IPS-18c (cell line): ENCODE results near the gene DDA1.
"Not testable (repeated sequence)": the region's sequence is repeated elsewhere in the genome, so short reads cannot be mapped to it uniquely, and the experiment has no call there.

Source experiments
- H3K4me3 ChIP-seq: 2 replicates; pipeline ENCODE4 v1.7.0; 2013; ENCODE audit warnings: low read depth, mild to moderate bottlenecking, low read length, moderate library complexity; ENCODE audit not compliant: insufficient read depth
- H3K9me3 ChIP-seq: one replicate; pipeline ENCODE4 v1.6.1; 2013; ENCODE audit warnings: mild to moderate bottlenecking, low read length, moderate library complexity; ENCODE audit not compliant: control insufficient read depth, insufficient read depth

Gene DDA1

DNA sequence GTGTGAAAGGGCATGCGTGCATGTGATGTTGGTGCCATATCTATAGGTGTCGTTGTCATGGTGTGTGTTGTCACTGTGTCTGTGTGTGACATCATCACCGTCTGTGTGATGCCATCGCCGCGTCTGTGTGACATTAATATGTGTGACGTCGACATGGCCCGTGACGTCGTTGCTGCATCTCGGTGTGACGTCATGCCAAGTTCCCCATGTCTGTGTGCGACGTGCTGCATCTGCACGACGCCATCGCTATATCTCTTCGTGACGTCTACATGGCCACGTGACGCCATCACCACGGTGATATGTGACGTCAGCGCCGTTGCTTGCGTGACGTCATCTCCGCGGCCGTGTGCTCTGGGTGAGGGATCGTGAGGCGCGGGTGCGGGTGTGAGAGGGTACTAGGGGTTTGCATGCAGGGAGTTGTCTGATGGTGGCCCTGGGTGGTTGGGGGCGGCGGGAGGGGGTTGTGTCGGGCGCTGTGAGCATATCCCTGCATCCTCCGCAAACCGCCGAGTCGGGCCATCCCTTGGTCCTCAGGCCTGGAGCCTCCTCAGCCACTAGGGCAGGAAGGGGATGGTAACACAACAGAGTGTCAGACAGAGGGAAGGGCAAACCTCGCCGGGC is 42.6 kb downstream of the DDA1 start:
- H3K4me3 ChIP-seq = no peak overlapping the region
- H3K9me3 ChIP-seq = no peaks in the 10 kb centered on the region

DNA sequence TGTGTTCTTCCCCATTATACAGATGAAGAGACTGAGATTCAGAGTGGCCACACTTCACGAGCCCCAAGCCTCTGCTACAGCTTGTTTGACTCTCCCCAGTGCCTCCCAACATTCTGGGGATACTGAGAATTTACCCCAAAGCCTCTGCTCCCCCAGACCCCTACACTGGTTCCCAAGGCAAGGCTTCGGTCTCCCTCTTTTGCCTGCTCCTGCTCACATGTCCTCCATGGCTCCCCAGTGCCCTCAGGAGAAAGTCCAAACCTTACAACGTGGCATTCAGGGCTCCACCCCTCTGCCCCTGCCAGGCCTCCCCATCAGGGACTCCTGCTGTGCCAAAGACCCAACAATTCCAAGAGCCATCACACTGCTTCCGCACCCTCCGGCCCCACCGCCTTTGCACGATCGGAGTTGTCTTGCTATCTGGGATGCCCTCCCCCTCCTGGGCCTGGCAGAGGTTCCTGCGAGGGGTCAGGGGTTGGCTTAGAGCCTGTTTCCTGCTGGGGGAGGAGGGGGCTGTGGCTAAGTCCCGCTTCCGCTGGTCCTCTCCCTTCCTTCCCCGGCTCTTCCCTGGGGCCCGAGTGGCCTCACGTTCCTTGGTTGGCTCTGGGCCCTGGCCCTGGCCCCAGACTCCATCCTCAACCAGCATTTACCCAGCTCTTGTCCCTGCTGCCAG is 43.4 kb downstream of the DDA1 start:
- no peak overlapping the region for H3K4me3 ChIP-seq
- H3K9me3 ChIP-seq = no peaks in the 10 kb centered on the region

DNA sequence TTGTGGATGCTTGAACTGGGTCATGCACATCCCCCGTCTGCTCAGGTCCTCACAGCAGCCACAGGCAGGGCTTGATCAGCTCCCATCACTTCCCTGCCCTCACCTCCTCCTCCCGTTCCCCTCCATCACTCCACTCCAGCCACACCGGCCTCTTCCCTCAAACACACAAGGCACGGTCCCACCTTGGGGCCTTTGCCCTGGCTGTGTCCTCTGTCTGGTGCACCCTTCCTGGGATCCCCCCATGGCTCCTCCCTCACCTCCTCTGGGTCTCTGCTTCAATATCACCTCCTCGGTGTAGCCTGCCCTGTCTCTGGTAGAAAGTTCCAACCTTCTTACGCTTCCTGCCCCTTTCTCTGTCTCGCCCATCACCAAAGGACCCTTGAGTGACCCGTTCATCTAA is 44.0 kb downstream of the DDA1 start:
- Histone ChIP-seq H3K9me3 (no peaks in the 10 kb centered on the region), H3K4me3 (no peak overlapping the region)

DNA sequence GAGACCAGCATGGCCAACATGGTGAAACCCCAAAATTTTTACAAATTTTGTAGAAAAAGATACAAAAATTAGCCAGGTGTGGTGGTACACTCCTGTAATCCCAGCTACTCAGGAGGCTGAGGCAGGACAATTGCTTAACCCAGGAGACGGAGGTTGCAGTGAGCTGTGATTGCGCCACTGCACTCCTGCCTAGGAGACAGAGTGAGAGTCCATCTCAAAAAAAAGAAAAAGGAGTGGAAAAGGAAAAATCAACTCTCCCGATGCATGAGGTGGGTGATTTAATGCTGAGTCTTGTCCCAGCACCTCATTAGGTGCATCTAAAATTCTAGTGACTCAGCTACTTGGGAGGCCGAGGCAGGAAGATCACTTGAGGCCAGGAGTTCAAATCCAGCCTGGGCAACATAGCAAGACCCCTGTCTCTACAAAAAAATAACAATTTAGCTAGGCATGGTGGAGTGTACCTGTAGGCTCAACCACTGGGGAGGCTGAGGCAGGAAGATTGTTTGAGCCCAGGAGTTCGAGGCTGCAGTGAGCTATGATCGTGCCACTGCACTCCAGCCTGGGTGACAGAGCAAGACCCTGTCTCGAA is 47.8 kb downstream of the DDA1 start:
- no peak overlapping the region for H3K4me3 ChIP-seq
- no peaks in the 10 kb centered on the region for H3K9me3 ChIP-seq

DNA sequence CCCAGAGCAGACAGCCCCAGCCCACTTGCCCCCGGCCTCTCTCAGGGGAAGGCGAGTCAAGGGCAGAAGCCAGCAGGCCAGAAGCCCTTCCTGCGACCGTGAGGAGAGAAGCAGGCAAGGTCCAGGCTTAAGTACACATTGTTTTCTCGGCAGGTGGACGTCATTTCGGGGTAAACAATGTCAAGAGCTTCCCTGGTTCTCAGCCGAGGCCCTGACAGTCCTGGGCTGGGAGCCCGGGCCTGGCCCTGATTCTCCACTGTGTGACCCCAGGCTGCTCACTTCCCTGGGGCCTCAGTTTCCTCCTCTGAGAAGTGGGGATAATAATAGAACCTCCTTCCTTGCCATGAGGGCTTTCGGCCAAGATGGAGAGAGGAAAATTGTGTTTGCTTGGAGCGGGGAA is 48.4 kb downstream of the DDA1 start:
- Histone ChIP-seq H3K4me3 (no peak overlapping the region), H3K9me3 (no peaks in the 10 kb centered on the region)

DNA sequence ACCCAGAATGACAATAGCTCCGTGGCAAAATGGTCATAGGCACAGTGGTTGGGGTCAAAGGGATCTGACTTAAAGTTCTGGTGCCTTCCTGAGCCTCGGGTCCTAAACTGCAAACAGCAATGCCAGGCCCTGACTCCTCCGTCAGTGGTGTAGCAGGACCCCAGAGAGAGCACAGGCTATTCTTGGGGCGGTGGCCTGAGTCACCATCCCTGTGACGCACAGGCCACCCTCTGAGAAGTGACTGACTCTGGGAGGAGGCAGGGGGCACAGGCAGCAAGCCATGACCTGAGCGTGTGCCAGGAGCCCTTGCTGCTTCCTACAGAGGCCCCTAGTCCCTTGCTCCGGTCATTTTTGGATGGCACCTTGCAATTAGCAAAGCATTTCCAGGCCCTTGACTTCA is 49.0 kb downstream of the DDA1 start:
- H3K4me3 ChIP-seq = no peak overlapping the region

DNA sequence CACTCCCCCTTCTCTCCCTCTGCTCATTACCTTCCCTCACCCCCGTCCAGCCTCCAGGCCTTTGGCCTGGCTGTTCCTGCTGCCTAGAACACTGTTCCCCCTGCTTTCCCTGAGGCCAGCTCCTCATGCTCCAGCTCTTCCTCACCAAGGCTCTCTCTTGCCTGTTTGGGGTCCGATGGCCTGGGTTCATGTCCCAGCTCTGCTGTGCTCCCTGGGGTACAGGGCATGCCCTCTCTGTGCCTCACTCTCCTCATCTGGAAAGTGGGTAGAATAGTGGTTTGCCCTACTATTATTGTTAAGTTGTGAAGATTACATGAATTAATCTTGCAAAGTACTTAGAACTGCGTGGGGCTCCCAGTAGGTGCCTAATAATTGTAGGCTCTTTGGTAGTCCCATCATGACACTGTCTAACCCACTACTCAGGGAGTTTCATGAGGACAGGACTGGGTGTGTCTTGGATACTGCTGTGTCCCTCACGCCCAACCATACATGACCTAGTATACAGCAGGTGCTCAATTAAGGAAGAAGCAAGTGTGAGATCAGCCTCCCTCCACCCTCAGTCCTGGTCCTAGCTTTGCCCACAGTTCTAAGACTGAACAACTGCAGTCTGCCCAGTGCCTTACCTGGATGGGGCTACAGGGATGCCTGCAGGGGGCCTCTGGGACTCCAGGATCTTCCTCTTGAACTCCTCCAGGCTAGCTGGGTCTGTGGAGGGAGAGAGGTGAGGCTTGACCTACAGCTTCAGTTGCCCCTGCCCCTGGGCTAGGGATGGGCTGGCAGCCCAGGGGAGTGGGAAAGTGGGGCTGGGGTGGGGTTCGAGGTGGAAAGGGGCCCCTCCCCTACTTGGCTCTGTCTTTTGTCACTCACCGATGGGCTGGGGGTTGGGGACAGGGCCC is 50.8 kb downstream of the DDA1 start:
- no peak overlapping the region for H3K4me3 ChIP-seq
- H3K9me3 ChIP-seq = no peaks in the 10 kb centered on the region

More for the DNA sequence above, 49.0 kb downstream of the DDA1 start:
- H3K9me3 ChIP-seq = no peaks in the 10 kb centered on the region

DNA sequence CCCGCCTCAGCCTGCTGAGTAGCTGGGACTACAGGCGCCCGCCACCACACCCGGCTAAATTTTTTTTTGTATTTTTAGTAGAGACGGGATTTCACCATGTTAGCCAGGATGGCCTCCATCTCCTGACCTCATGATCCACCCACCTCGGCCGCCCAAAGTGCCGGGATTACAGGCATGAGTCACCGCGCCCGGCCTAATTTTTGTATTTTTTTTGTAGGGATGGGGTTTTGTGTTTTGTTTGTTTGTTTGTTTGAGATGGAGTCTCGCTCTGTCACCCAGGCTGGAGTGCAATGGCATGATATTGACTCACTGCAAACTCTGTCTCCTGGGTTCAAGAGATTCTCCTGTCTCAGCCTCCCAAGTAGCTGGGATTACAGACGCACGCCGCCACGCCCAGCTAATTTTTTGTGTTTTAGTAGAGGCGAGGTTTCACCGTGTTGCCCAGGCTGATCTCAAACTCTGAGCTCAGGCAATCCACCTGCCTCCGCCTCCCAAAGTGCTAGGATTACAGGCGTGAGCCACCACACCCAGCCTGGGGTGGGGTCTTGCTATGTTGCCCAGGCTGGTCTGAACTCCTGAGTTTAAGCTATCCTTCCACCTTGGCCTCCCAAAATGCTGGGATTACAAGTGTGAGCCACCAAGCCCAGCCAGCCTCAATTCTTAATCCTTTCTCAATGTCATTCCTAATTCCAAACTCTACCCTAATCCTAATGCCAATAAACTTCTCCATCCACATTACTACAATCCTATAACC is 54.7 kb downstream of the DDA1 start:
- not testable (repeated sequence) for H3K9me3 ChIP-seq, H3K4me3 ChIP-seq

DNA sequence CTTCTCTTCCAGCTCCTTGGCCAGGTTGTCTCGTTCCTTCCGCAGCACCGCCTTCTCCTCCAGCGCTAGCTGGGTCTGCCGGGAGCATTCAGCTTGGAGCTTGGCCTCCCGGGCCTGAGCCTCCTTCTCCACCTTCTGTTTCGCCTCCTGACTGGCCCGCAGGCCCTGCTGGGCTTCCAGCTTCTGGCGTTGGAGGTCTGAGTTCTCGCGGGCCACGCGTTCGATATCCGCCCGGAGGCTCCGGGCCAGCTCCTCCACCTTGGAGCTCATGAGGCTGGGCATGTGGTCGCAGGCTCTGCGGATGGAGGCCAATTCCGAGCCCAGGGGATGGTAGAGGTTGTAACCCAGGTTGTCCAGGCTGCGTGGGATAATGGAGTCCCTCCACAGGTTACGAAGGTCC is 56.0 kb downstream of the DDA1 start:
- H3K4me3 ChIP-seq = no peak overlapping the region

DNA sequence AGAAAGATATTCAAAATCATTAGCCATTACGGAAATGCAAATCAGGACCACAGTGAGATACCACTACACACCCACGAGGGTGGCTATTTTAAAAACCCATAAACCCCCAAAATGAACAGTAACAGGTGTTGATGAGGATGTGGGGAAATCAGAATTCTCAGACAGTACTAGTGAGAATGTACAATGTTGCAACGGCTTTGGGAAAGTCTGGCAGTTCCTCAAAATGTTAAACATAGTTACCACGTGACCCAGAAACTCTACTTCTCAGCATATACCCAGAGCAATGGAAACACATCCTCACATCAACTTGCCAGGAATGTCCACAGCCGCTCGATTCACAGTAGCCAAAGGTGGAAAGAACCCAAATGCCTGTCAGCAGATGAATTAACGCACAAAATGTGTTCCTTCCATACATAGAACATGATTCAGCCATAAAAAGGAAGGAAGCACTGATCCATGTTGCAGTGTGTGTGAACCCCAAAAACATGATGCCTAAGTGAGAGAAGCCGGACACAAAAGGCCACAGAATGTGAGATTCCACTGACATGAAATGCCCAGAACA is 60.7 kb downstream of the DDA1 start:
- Histone ChIP-seq H3K4me3 (no peak overlapping the region), H3K9me3 (no peaks in the 10 kb centered on the region)

More for the DNA sequence above, 56.0 kb downstream of the DDA1 start:
- no peaks in the 10 kb centered on the region for H3K9me3 ChIP-seq
